Measurements from ENCODE around the gene HOXB3.

DNA sequence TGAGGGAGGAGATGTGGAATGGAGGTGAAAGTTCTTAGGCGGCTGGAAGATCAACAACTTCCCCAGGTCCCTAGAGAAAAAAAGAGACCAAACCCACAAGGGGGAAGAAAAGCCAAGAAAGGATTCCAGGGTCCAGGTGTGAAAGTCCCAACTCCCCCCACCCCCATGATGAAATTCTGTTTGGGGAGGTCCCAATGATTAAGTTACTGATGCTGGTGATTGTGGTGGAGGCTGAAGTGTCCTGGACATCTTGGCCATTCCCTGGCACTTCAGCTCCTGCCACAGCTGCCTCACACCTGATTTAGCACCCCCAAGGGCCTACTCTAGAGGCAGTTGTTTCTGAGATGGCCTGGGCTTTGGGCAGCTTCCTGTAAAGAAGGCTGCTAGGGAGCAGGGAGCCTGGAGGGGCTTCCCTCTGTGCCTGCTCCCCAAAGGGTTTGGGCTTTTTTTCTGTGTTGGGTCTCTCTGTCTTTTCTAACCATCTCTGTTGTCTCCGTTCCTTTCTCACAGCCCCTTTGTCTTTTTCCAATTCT is 25.0 kb downstream of the HOXB3 start:
- TF ChIP-seq CTCF (IDR thresholded peaks at IDR 0.05) (no peak), ZFX (IDR thresholded peaks at IDR 0.05; ENCODE audit: borderline replicate concordance) (no peak)

Measured in 22Rv1 (cell line).